ENCODE measurements around the gene PITPNB. TPM values are rescaled to one million over a fixed set of nuclear protein-coding genes. Genes with fewer than 3 reads are reported as not detected.
A peak's percentile ranks its signal among the peaks of the same experiment; 100 is the strongest.

The PITPNB gene
- total RNA-seq, 1 donor from 2014 or later = 16.8 TPM

DNA sequence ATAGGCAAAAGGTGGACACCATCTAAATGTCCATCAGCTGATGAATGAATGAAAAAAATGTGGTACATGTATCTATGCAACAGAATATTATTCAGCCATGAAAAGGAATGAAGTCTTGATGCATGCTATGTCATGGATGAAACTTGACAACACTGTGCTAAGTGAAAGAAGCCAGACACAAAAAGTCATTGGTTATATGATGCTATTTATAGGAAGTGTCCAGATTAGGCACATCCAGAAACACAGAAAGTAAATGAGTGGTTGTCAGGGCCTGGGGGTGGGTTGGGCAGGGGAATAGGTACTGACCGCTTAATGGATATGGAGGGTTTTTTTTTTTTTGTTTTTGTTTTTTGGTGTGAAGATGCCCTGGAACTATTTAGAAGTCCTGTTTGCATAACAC, 95.8 kb downstream of the PITPNB start:
- Histone ChIP-seq H3K4me3 (ENCODE audit: low read depth, low read length) (no peak overlapping the region), H3K36me3 (ENCODE audit: control insufficient read depth, insufficient read depth, low read length) (no peaks in the 10 kb centered on the region), H3K27me3 (ENCODE audit: control insufficient read depth, insufficient read depth, low read length) (no peaks in the 10 kb centered on the region)
- FAIRE-seq (no peak), DNase-seq (ENCODE audit: low read depth) (no peak)
- TF ChIP-seq, protein P1, sequence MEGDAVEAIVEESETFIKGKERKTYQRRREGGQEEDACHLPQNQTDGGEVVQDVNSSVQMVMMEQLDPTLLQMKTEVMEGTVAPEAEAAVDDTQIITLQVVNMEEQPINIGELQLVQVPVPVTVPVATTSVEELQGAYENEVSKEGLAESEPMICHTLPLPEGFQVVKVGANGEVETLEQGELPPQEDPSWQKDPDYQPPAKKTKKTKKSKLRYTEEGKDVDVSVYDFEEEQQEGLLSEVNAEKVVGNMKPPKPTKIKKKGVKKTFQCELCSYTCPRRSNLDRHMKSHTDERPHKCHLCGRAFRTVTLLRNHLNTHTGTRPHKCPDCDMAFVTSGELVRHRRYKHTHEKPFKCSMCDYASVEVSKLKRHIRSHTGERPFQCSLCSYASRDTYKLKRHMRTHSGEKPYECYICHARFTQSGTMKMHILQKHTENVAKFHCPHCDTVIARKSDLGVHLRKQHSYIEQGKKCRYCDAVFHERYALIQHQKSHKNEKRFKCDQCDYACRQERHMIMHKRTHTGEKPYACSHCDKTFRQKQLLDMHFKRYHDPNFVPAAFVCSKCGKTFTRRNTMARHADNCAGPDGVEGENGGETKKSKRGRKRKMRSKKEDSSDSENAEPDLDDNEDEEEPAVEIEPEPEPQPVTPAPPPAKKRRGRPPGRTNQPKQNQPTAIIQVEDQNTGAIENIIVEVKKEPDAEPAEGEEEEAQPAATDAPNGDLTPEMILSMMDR (IDR thresholded peaks at IDR 0.05; ENCODE audit: insufficient read depth, low read length, severe bottlenecking) = no peak

DNA sequence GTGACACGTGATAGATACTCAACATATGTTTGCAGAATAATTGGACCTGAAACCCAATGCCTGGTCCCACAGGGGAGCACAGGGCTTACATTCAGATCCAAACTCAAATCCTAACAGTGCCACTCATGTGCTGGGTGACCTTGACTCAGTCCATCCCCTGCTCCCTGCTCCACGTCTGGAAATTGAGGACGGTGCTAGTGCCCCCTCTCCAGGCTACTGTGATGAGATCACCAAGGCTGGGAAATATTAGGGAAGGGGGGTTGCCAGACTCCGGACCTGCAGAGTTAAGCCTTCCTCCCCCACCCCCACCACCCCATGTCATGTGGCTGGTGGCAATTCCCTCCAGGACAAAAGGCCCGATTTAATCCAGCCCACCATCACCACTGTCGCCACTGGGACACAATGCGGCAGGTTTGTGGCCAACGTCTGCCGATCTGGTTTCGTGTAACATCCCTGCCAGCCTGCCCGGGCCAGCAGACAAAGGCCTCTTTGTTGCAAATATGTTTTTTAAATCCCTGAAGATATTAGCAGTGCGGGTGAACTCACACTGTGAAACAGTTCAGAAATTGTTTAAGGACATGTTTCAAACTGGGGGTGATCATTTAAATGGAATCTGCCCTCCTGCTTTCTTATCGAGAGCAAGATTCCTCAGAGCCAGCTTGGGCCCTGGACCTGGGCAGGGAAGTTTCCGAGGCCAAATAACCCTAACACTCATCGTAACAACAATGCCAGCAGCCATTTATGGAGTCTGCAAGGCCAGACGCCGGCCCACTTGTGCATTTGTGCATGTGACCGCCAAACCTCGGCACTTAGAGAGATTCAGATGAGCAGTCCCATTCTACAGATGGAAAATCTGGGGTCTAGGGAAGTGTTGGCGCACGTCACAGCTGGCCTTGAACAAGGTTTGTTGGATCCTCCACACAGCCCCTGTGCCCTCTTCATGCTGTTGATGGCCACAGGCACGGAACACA, 97.9 kb downstream of the PITPNB start:
- TF ChIP-seq, protein P1 (IDR thresholded peaks at IDR 0.05; ENCODE audit: insufficient read depth, low read length, severe bottlenecking) = no peak
- H3K27me3 ChIP-seq (ENCODE audit: control insufficient read depth, insufficient read depth, low read length) = no peaks in the 10 kb centered on the region
- H3K4me3 ChIP-seq (ENCODE audit: low read depth, low read length) = no peak overlapping the region
- FAIRE-seq (peak; percentile 72), DNase-seq (ENCODE audit: low read depth) (no peak)
- H3K36me3 ChIP-seq (ENCODE audit: control insufficient read depth, insufficient read depth, low read length) = no peaks in the 10 kb centered on the region

DNA sequence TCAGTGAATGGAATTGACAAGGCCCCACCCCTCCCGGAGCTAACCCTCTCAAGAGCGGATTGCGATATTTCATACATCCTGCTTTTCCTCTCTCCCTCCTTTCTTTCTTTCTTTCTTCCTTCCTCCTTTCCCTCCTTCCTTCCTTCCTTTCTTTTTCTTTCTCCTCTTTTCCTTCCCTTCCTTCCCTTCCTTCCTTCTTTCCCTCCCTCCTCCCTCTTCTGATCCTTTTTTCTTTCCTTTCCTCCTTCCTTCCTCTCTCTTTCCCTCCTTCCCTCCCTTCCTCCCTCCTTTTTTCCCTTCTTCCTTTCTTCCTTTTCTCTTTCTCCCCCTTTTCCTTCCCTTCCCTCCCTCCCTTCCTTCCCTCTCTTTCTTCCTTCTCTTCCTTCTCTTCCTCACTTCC, 102.5 kb downstream of the PITPNB start:
- FAIRE-seq (no peak), DNase-seq (ENCODE audit: low read depth) (no peak)
- H3K4me3 ChIP-seq (ENCODE audit: low read depth, low read length) = no peak overlapping the region
- H3K27me3 ChIP-seq (ENCODE audit: control insufficient read depth, insufficient read depth, low read length) = peaks cover 2% of the 10 kb centered on the region
- TF ChIP-seq, protein P1 (IDR thresholded peaks at IDR 0.05; ENCODE audit: insufficient read depth, low read length, severe bottlenecking) = no peak
- no peaks in the 10 kb centered on the region for H3K36me3 ChIP-seq (ENCODE audit: control insufficient read depth, insufficient read depth, low read length)

DNA sequence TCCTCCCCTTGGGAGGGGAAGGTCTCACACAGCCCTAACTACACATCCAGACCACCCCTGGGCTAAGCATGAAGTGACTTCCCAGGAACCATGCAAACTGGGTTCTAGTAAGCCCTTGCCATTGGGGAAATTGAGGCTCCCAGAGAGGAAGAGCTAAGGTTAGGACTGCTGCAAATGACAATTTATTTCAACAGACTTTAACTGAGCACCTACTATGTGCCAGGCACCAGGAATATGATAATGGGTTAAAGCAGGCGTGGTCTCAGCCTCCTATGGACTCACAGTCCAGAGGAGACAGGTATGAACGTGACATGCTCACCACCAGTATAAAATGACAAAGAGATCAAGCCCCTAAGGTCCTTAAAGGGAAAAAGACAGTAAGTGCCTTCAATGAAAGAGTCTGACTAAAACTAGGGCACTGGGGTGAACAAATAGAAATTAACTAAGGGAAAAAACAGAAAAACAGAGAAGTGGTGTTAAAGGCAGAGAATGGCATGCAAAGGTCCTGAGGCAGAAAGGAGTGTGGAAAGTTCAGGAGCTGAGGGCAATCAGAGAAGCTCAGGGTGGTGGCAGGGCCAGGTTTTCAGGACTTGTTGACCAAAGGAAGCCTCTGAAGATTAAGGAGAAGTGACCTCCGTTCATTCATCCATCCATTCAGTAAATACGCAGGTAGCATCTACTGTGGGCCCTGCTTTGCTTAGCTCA, 103.1 kb downstream of the PITPNB start:
- TF ChIP-seq, protein P1 (IDR thresholded peaks at IDR 0.05; ENCODE audit: insufficient read depth, low read length, severe bottlenecking) = no peak
- H3K27me3 ChIP-seq (ENCODE audit: control insufficient read depth, insufficient read depth, low read length) = peaks cover 2% of the 10 kb centered on the region
- no peaks in the 10 kb centered on the region for H3K36me3 ChIP-seq (ENCODE audit: control insufficient read depth, insufficient read depth, low read length)
- no peak overlapping the region for H3K4me3 ChIP-seq (ENCODE audit: low read depth, low read length)
- DNase-seq (ENCODE audit: low read depth) (no peak), FAIRE-seq (no peak)

DNA sequence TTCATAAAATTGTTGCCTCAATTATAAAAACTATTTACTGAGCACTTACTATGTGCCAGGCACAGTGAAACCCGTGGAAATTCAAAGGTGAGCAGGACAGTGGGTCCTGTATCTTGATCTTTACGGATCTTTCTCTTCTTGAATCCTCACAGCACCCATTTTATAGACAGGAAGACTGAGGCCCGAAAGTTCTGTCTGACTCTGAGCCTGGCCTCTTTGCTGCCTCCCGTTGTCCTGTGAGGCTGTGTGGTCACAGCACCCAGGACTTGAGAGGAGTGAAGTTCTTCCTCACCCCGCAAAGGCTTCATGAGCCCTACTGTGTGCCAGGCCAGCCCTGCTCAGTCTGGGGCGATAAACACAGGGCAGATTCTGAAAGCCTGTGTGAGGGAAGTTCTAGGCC, 104.1 kb downstream of the PITPNB start:
- no peak overlapping the region for H3K4me3 ChIP-seq (ENCODE audit: low read depth, low read length)
- FAIRE-seq = no peak
- no peak for DNase-seq (ENCODE audit: low read depth)
- no peaks in the 10 kb centered on the region for H3K36me3 ChIP-seq (ENCODE audit: control insufficient read depth, insufficient read depth, low read length)
- H3K27me3 ChIP-seq (ENCODE audit: control insufficient read depth, insufficient read depth, low read length) = peaks cover 2% of the 10 kb centered on the region
- TF ChIP-seq, protein P1 (IDR thresholded peaks at IDR 0.05; ENCODE audit: insufficient read depth, low read length, severe bottlenecking) = no peak
